Endothelial cell of umbilical vein (primary cell): ENCODE data around the gene RNF130.

Source experiments
- EZH2 ChIP-seq: IDR thresholded peaks from 2 replicates; pipeline ENCODE4 v1.6.1; 2012; ENCODE audit warnings: borderline replicate concordance, low read depth, mild to moderate bottlenecking, moderate library complexity, low read length, inconsistent platforms; ENCODE audit not compliant: severe bottlenecking
- FOS ChIP-seq: IDR thresholded peaks from 2 replicates; pipeline ENCODE4 v1.6.1; 2011; ENCODE audit warnings: mild to moderate bottlenecking, low read length, moderate library complexity, borderline replicate concordance; ENCODE audit not compliant: insufficient read depth
- GATA2 ChIP-seq: IDR thresholded peaks from 2 replicates; pipeline ENCODE4 v1.7.0; 2011; ENCODE audit warnings: low read depth, mild to moderate bottlenecking, moderate library complexity, mixed read lengths, low read length; ENCODE audit not compliant: insufficient read length, insufficient read depth
- JUN ChIP-seq: IDR thresholded peaks from 2 replicates; pipeline ENCODE4 v1.6.1; 2011; ENCODE audit warnings: borderline replicate concordance, low read depth; ENCODE audit not compliant: insufficient read length, insufficient read depth
- POLR2A ChIP-seq: IDR thresholded peaks from 2 replicates; pipeline ENCODE4 v1.6.1; 2012; ENCODE audit warnings: low read depth, mild to moderate bottlenecking, control low read depth, low read length
- POLR2AphosphoS5 ChIP-seq: IDR thresholded peaks from 2 replicates; pipeline ENCODE4 v1.6.1; 2012; ENCODE audit warnings: low read depth, mild to moderate bottlenecking, control low read depth, low read length, moderate library complexity; ENCODE audit not compliant: insufficient read depth
- TF ChIP-seq, protein P1 (sequence below), 2 donors: IDR thresholded peaks; 1 replicate in 1 of 2; 2 replicates in 1 of 2; pipeline ENCODE4 v1.5.1; 2011; ENCODE audit warnings: low read length in 2 of 2, mild to moderate bottlenecking in 2 of 2, moderate library complexity in 2 of 2, control low read depth in 1 of 2, inconsistent platforms in 1 of 2, low read depth in 1 of 2; ENCODE audit not compliant: insufficient read depth in 1 of 2; ENCODE audit errors: extremely low read depth in 1 of 2
- TF ChIP-seq, protein P2 (sequence below): IDR thresholded peaks from 2 replicates; pipeline ENCODE4 v1.6.1; 2011; ENCODE audit not compliant: insufficient read depth, insufficient read length

DNA sequence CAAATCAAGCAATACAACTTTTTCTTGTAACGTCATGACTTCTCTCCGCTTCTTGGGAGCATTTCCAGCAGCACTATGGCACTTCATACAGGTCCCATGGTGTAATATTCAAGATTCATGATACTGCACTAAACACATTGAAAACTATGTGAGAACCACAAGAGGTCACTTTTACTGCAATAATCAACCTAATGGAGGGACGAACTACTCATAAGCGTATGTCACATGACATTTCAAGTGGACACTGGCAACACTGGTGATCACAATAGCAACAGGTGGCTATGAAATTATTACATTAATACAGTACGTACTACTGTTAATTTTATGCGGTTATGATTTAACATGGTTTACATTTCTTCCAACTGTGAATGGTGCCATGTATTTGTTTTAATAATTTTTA is 85.2 kb downstream of the RNF130 start:
- TF ChIP-seq, protein P1, sequence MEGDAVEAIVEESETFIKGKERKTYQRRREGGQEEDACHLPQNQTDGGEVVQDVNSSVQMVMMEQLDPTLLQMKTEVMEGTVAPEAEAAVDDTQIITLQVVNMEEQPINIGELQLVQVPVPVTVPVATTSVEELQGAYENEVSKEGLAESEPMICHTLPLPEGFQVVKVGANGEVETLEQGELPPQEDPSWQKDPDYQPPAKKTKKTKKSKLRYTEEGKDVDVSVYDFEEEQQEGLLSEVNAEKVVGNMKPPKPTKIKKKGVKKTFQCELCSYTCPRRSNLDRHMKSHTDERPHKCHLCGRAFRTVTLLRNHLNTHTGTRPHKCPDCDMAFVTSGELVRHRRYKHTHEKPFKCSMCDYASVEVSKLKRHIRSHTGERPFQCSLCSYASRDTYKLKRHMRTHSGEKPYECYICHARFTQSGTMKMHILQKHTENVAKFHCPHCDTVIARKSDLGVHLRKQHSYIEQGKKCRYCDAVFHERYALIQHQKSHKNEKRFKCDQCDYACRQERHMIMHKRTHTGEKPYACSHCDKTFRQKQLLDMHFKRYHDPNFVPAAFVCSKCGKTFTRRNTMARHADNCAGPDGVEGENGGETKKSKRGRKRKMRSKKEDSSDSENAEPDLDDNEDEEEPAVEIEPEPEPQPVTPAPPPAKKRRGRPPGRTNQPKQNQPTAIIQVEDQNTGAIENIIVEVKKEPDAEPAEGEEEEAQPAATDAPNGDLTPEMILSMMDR (IDR thresholded peaks at IDR 0.05; ENCODE audit: extremely low read depth in 1 of 2, insufficient read depth in 1 of 2, low read depth in 1 of 2, low read length in 2 of 2) = no peak
- TF ChIP-seq EZH2 = no peak
- TF ChIP-seq POLR2AphosphoS5 = no peak
- no peak for TF ChIP-seq POLR2A
- no peak for TF ChIP-seq FOS
- TF ChIP-seq, protein P2, sequence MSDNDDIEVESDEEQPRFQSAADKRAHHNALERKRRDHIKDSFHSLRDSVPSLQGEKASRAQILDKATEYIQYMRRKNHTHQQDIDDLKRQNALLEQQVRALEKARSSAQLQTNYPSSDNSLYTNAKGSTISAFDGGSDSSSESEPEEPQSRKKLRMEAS = no peak
- TF ChIP-seq GATA2 = no peak
- no peak for TF ChIP-seq JUN
